ENCODE results near the gene SUPT5H.

Gene SUPT5H

GRCh38 chr19:39415111-39416046 lies 30.0 kb upstream of the SUPT5H start:
- no peak for TF ChIP-seq CTCF (IDR thresholded peaks at IDR 0.05; ENCODE audit: extremely low read depth, missing control alignments)
- no peak for DNase-seq (ENCODE audit: low spot score)

GRCh38 chr19:39416152-39417120 lies 28.9 kb upstream of the SUPT5H start:
- TF ChIP-seq CTCF (IDR thresholded peaks at IDR 0.05; ENCODE audit: extremely low read depth, missing control alignments): no peak
- DNase-seq (ENCODE audit: low spot score): no peak

- no peak for DNase-seq (ENCODE audit: low spot score)
- no peak for TF ChIP-seq CTCF (IDR thresholded peaks at IDR 0.05; ENCODE audit: extremely low read depth, missing control alignments)
Measured at GRCh38 chr19:39417463-39418181, 27.8 kb upstream of the SUPT5H start.

GRCh38 chr19:39419003-39419402 lies 26.4 kb upstream of the SUPT5H start:
- TF ChIP-seq CTCF (IDR thresholded peaks at IDR 0.05; ENCODE audit: extremely low read depth, missing control alignments): no peak
- DNase-seq (ENCODE audit: low spot score): no peak

- DNase-seq (ENCODE audit: low spot score): no peak
- no peak for TF ChIP-seq CTCF (IDR thresholded peaks at IDR 0.05; ENCODE audit: extremely low read depth, missing control alignments)
Measured at GRCh38 chr19:39420769-39421168, 24.6 kb upstream of the SUPT5H start.

GRCh38 chr19:39422020-39422419 lies 23.4 kb upstream of the SUPT5H start:
- no peak for TF ChIP-seq CTCF (IDR thresholded peaks at IDR 0.05; ENCODE audit: extremely low read depth, missing control alignments)
- no peak for DNase-seq (ENCODE audit: low spot score)

Measured in GM20000 (cell line).